ENCODE results near the gene GPR21.

DNA sequence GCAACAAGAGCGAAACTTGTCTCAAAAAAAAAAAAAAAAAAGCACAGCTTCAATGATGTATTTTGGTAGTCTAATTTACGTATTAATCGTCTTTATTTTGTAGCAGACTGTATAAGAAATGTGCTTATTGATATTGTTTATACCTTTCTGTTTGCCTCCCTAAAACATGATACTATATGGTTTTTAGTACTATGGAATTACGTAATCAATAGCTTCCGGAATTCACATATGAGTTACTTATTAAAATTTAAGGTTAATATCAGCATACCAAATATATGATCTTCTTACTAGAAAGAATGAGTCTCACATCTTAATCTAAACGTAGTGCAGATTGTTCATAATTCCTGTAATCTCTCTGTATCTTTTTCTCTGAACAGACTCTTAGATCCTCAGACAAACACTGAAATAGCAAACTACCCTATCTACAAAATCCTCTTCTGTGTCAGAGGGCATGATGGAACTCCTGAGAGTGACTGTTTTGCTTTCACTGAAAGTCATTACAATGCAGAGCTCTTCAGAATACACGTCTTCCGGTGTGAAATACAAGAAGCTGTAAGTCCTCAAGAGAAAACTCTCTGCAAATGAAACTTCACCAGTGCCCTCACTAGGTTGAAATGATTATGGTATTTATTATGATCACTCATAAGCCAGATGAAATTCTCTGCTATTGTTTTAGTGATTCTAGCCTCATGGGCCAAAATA, 44.4 kb upstream of the GPR21 start:
- no peak for TF ChIP-seq CTCF (IDR thresholded peaks at IDR 0.05 in 2 of 3, conservative IDR thresholded peaks at IDR 0.05 in 1 of 3; ENCODE audit: borderline replicate concordance in 1 of 3, insufficient read depth in 1 of 3, low read depth in 2 of 3, low read length in 2 of 3)
- TF ChIP-seq EZH2phosphoT487 (IDR thresholded peaks at IDR 0.05; ENCODE audit: borderline replicate concordance) = no peak
- TF ChIP-seq CEBPB (IDR thresholded peaks at IDR 0.05; ENCODE audit: low read depth) = no peak
- no peak for TF ChIP-seq POLR2AphosphoS5 (IDR thresholded peaks at IDR 0.05; ENCODE audit: low read depth, low read length)
- TF ChIP-seq ZNF274 (IDR thresholded peaks at IDR 0.05; ENCODE audit: low read depth, low read length) = no peak
- no peak for TF ChIP-seq POLR2A (IDR thresholded peaks at IDR 0.05; ENCODE audit: borderline replicate concordance, extremely low read depth, insufficient read depth, insufficient read length)
- TF ChIP-seq REST (IDR thresholded peaks at IDR 0.05; ENCODE audit: low read depth) = no peak
- TF ChIP-seq EZH2 (IDR thresholded peaks at IDR 0.05) = no peak
- TF ChIP-seq TCF7L2 (IDR thresholded peaks at IDR 0.05; ENCODE audit: borderline replicate concordance, extremely low read depth, insufficient read depth, insufficient read length) = no peak
- TF ChIP-seq ZFX (IDR thresholded peaks at IDR 0.05) = no peak
- no peak for TF ChIP-seq SRF (IDR thresholded peaks at IDR 0.05; ENCODE audit: low read depth)

All from HCT116 (cell line).